HG03460 (cell line): ENCODE results near the gene NNMT.

Experiments used
- ATAC-seq: cut with Tn5 transposase; IDR thresholded peaks from one replicate; pipeline ENCODE4 v1.9.1; 2021; ENCODE audit not compliant: unreplicated experiment

The NNMT gene

DNA sequence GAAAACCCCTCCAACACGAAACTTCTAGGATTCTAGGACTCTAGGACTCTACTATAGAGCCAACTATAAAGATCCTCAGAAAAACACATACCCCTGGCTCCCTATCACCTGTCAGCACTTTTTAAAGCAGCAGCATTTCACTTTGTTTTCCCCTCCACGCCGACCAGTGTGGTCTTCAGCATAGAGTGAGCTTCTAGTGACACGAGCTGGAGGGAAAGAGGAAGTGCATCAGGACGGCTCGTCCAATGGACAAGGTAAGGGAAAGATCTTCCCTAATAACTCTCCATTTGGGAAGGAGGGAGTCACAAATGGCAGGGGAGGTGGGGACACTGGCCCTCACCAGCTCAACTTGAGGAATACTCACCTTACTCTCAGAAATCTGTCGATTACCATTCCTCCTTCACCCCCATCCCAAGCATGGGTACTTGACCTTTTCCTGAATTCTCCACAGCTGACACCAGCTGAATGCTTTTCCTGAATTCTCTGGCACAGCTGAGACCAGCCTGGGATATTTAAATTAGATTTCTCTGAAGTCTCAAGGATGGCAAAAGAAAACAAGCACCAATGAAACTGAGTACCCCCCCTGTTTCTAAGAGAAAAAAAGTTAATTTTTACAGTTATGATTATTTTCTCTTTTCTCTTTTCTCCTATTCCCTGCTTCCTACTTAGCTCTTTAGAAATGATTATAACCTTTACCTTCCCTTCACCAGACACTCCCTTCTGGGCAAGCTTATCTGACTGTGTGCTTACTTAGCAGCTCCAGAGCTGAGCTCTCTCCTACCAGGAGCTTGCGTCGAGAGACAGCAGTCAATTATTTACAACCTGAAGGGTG is 33.3 kb upstream of the NNMT start:
- no peak for ATAC-seq

DNA sequence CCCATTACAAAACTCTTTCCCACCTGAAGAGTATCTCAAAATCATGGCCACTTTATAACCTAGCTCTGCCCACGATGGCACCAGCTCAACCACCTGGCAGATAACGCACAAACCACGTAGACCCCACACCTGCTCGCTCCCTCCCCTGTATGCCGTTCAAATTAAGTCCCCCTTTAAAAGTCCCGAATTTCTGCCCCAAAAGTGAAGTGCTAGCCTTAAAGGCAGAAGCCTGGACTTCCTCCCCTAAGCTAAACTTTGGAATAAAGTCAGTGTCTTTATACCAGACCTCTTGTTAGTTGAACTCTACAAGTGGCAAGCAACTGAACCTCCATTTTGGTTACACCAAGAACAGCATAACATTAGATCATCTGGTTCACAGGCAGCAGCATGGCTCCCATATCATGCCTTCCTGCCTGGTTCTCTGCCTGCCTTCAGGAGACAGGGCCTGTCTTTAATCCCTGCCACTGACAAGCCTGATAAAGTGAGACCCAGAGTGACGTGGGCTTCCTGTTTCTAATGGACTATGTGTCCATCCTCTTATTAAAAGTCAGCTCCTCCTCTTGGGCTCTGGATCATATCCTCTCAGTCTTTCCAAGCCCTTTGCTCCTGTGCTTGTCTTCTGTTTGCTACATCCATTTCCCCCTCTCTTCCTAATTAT is 32.6 kb upstream of the NNMT start:
- ATAC-seq: no peak

DNA sequence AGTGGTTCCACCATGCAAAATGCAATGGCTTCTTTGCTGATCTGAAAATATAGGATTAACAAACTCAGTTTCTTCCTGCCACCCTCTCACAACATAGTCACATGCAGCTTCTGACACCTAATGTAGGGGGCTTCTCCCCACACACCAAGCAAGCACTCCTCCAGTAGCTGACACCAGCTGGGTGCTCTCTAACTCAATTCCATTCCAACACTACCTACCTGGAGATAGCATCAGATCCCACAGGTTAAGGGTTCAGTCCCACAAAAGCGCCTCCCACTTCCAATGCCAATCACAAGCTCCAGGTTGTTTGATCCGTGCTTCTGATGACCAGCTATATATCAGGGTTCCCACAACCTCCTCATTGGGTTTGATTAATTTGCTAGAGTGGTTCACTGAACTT is 31.8 kb upstream of the NNMT start:
- no peak for ATAC-seq

DNA sequence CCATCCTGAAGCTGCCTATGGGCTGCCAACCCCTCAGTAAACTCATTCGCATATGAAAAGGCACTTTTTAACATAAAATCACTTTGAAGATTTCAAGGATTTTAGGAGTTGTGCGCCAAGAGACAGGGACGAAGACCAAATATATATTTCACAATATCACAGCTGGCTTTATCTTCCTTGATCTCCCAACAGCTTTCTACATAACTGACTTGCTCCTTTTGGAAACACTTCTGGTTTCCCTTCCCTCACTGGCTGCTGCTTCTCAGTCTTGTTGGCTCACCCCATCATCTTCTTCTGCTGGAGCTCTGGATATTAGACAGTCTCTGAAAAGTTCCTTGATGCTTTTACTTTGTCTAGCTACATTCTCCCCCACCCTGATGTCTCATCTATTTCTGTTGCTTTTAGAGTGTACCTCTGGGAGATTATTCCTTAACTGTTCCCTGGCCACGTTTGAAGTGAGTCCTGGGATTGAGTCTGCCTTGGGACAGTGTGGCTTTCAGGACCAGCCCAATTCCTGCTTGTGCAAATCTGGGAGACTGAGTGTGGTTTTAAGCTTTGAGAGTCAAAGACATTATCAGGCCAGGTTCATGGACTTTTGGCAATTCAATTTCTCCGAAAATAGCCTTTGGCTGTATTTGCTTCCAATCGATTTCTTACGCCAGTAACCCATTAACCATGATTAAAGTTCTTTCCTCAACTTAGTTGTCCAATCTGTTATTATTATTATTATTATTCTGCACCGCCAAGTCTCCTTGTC is 30.9 kb upstream of the NNMT start:
- ATAC-seq: no peak

DNA sequence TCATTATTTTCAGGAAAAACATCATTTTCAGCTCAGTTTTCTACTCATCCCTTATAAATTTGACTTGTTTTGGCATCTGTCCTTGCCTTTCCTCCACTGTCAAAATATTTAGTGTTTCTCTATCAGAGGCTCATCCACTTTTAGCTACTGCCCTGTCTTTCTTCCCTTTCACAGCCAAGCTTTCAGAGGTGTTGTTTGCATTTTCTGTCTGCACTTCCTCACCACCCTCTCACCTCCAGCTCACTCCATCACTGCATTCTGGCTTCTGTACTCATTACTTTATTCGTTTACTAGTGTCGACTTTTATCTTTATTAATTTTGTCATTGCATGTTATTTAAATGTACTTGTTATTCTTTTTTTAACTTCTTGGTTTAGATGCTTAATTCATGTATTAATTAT is 26.7 kb upstream of the NNMT start:
- ATAC-seq: no peak

DNA sequence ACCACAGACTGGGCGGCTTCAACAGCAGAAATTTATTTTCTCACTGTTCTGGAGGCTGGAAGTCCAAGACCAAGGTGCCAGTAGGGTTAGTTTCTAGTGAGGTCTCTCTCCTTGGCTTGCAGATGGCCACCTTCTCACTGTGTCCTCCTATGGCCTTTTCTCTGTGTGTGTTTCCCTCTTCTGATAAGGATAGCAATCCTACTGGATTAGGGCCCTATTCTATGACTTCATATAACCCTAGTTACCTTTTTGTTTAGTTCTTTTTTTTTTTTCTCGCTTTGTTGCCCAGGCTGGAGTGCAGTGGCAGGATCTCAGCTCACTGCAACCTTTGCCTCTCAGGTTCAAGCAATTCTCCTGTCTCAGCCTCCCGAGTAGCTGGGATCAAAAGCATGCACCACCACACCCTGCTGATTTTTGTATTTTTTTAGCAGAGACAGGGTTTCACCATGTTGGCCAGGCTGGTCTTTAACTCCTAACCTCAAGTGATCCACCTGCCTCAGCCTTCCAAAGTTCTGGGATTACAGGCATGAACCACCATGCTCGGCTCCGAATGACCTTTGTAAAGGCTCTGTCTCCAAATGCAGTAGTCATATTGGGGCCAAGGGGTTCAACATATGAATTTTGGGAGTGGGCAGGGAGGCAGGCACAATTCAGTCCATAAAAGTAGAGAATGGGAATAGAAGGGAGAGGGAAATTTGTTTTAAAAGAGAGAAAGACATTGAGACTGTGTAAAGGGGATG is 25.5 kb upstream of the NNMT start:
- no peak for ATAC-seq

DNA sequence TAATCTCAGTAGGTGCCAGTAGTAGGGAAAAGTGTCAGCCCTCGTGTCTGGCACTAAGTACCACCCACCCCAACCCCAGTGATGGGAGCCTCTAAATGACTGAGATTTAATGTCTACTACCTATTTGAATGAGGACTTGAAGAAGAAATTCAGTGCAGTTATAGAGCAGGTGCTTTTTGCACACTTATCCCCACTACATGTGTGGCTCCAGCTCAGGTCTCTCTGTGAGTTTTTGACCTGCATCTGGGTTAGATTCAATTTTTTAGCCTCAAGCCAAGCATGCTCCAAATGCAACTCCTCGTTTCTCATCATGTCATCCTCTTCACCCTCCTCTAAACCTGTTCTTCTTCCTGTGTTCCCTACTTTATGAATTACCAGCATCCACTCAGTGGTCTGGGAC is 24.9 kb upstream of the NNMT start:
- no peak for ATAC-seq

DNA sequence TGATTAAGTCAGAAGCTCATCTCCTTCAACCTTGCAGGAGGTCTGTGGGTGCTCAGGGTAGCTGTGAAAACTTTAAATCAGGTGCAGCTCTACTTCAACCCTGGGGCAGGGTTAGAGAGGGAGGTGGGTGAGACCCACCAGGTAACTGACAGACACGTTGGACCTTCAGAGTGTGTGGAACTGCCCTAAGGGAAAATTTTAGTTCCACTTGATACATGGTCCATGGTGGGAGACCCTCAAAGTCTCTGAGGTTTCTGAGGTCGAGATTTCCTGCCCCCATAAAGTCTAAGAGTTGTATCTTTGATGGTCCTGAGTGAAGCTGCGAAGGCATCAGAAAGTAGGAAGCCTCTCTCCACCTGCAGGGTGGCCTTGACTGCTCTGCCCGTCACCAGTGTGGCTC is 23.9 kb upstream of the NNMT start:
- no peak for ATAC-seq

DNA sequence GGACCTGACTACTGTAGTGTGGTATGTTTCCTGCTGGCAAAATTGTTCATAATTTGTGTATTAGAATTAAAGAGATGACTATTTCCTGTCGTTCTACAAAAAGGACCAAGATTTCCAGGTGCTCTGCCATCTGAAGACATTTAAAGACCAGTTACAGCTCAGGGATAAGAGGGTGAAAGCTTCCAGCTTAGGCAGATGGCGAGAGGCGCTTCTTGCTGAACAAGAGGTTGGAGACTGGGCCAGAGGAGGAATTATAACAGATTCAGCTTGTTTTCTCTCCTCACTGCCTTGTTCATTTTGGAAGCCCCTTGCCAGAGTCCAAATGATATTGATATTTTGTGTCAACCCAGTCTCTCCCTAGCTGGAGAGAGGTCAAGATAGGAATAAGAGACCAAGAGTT is 23.1 kb upstream of the NNMT start:
- no peak for ATAC-seq

DNA sequence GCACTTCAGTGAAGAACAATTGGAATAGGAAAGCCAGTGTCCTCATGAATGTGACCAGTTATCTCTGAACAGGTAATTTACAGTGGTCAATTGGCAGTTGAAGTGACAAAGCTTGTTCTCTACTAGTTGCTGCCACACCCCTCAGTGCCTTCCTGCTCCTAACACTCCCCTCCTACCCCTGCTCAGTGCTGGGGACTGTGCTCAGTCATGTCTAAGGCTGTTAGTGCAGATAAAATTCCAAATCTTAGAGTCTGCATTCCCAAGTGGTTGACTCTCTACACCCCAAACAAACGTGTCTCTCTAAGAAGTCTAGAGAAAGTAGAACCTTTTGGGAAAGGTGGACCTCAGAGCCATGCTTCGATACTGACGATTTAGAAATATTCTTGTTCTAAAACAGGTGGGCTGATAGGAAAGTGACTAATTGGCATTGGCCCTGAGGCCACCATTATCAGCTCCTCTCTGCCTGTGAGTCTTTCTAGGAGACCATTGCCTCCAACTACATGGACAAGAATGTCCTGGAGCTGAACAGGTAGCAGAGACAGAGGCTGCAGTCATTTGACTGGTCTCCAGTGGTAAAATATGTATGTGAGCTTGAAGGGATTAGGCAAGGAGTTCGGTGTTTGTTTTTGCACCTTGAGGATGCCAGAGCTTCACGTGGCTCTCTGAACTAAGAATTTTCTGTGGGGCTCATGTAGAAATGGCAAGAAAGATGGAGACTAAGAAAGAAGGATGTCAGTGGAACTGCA is 22.1 kb upstream of the NNMT start:
- no peak for ATAC-seq

DNA sequence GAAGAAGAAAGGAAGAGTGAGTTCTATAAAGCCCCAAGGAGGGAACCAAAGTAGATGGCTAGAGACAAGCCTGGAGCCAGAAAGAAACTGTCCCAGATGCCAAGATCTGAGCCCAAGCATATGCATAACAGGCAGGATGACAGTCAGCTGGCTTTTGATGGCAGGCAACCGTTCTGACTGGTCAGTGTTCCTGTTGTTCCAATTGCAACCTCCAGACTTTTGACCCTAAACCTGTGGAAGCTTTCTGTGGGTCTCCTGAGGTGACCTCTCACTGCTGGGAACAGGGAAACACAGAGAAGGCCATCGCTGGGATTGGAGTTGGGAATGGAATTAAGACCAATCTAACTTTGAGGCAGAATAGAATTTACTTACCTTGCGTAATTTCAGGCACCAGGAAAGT is 21.6 kb upstream of the NNMT start:
- ATAC-seq: no peak

DNA sequence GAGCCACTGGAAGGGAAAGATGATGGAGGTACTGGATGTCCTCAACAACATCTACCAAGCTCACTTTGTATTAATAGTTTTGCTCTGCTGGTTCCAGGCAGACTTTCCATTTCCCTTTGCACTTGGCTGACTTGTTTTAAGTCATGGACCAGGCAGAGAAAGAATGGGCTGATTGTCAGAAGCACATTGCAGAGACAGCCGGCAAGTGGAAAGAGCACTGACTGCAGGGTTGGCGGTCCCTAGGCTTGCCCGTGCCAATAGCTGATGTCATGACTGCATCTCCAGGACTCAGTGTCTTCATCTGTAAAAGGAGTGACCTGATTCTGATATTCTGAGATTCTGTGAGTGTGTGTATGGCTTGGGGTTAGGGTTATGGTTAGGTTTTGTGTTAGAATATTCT is 20.9 kb upstream of the NNMT start:
- ATAC-seq: no peak

DNA sequence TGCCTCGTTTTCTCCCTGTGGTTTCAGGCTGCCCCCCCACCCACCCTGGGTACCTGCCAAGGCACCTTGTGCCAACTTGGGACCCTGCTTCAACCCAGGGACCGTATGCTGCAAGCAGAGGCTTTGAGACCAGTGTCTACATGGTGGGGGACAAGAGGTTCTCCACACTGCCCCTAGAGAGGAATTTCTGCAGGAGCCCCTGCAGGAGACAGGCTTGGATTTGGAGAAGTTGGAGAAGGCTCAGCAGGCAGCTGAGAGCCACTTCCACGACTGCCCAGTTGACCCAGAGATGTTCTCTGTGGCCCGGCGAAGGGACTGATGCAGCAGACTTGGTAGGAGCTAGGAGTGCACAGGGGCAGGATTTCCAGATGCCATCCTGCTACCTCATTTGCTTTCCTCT is 20.1 kb upstream of the NNMT start:
- ATAC-seq: no peak

DNA sequence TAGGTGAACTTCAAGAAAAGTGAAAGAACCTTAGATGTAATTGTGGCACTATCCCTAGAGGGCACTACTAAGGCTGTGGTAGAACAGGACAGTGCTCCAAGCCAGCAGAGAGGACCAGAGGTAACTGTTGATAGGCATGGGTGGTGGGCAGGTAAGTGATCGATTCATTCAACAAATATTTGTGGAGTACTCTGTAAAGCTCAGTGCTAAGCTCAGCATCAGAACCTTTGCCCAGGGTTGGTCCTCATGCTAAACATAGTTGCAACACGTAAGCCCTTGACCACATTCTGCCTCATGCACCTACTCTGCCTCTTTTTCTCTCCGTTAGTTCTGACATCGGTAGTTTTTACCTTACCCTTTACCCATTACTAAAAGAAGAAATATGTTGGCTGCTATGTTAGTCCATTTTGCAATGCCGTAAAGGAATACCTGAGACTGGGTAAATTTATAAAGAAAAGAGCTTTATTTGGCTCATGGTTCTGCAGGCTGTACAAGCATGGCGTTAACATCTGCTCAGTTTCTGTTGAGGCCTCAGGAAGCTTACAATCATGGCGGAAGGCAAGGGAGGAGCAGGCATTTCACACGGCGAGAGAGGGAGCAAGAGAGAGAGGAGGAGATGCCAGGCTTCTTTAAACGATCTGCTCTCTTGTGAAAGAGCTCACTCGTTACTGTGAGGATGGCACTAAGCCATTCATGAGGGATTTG is 18.4 kb upstream of the NNMT start:
- ATAC-seq: no peak

DNA sequence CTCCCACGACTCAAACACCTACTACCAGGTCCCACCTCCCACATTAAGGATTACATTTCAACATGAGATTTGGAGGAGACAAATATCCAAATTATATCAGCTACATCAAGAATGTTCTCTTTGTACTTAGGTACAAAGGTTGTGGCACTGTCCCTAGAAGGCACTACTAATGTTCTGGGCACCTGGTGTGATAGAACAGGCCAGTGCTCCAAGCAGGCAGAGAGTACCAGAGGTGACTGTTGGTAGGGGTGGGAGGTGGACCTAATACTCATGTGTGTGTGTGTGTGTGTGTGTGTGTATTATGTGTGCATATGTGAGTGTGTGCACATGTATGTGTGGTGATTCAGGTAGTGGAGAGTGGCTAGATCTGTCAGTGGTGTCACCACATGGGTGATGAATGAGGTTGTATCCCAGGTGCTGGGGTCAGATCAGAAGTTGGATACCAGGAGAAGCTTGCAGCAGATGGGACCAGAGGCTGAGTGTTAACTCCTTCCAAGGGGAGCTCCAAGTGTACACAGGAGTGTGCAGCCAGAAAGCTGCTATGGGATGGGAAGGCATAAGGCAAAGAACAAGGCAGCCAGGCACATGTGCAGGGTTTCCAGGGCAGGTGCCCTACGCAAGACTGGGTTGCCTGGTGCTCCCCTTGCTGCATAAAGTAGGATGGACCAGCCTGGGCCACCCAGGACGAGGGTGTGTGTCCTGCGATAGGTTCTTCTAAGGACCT is 17.7 kb upstream of the NNMT start:
- ATAC-seq: no peak

DNA sequence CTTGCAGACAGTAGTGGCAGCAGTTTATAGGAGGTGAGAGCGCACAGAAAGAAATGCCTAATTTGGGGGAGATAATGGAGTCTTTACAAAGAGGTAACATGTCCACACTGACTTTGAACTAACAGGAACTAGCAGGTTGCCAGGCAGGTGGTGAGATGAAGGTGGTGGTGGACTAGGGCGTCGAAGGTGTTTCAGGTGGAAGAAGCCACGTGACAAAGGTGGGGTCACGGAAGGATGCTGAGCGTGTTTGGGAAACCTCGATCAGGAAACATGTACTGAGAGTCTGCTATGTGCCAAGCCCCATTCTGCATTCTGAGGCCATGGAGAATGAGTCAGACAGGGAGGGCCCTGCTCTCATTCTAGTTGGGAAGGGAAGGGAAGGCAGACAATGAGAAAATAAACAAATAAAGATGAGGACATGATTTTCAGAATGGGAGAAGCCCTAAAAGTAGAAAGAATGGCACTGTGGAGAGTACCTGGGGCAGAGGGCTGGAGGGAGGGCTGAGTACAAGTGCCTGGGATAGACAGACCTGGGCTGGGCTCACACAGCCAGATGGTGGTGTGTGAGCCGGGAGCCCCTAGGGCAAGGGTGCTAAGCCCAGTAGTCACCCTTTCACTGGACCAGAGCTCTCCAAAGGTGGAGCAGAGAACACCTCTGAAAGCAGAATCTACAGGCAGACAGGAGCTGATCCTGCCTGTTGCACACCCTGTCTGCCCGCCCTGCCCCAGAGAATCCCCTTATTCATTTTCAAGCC is 16.2 kb upstream of the NNMT start:
- no peak for ATAC-seq

DNA sequence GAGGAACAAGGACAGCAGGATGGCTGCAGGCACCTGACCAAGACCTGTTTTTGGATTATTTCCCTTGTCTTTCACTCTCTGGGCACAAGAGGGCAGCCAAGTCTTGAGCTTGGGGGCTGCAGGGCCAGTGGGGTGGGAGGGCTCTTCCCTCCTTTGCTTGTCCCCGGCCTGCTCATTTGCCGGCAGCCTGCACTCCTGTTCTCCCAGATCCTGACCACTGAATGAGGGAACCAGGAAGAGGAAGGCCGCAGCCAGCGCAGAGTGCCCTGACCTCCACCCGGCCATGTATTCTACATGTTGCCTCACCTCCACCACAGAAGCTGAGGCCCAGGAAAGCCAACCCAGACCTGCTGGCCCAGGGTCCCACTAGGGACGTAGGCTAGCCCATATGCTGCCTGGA is 15.5 kb upstream of the NNMT start:
- no peak for ATAC-seq

DNA sequence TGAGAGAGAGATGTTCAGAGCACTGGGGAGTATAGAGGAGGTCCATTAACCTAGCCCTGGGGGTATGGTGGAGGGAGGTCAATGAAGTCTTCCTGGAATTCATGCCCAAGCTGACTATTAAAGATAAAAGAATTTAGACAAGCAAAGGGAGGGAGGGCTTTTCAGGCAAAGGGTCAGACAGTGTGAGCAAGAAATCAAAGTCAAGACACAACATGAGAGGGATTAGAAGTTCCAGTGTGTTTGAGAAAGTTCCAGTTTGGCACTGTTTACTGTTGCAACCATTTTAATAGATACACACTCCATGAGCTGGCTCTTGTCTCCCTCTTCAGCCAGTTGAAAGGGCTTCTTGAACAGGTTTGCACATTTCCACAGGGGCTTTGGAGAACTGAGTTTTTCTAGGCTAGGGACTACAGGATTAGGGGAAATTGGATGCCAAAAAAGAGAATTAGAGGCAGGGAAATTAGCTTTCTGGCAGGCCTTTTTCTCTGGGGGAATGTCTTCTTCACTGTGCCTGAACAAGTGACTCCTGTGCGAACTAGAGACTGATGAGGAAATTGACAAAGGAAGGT is 14.7 kb upstream of the NNMT start:
- ATAC-seq: no peak
